ENCODE data around the gene P2RX3. TPM values are rescaled to one million over a fixed set of nuclear protein-coding genes. Genes with fewer than 3 reads are reported as not detected.
A peak's percentile ranks its signal among the peaks of the same experiment; 100 is the strongest.

Gene P2RX3
- total RNA-seq, 4 donors from 2014 or later = not detected

- ATAC-seq (ENCODE audit: low FRiP score) = no peak
- DNase-seq (ENCODE audit: low spot score) = no peak
- TF ChIP-seq CTCF (IDR thresholded peaks at IDR 0.05) = no peak
These were observed 37.4 kb upstream of the P2RX3 start for GRCh38 chr11:57300785-57301184.

- DNase-seq (ENCODE audit: low spot score) (no peak), ATAC-seq (ENCODE audit: low FRiP score) (no peak)
- TF ChIP-seq CTCF (IDR thresholded peaks at IDR 0.05) = no peak
These were observed 36.3 kb upstream of the P2RX3 start for GRCh38 chr11:57301711-57302423.

DNA sequence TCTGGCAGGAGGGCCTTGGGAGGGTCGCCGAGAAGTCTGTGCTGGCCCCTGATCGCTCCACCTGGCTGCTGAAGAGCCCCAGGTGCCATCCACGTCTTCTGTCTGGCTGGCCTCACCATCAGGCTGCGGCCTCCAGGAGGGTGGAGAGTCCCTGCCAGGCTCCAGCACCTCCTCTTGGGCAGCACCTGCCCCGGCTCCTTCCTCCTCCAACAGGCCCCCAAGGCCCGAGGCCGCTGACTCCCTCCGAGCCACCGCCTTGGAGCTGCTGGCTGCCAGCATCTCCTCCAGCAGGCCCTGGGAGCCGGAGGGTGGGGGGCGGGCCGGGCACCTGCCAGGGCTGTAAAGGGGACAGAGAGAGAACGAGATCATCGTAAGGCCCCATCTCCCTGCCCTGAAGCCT lies 35.7 kb upstream of the P2RX3 start:
- no peak for DNase-seq (ENCODE audit: low spot score)
- no peak for ATAC-seq (ENCODE audit: low FRiP score)
- TF ChIP-seq CTCF (IDR thresholded peaks at IDR 0.05) = no peak

- DNase-seq (ENCODE audit: low spot score) (no peak), ATAC-seq (ENCODE audit: low FRiP score) (no peak)
- no peak for TF ChIP-seq CTCF (IDR thresholded peaks at IDR 0.05)
These were observed 34.7 kb upstream of the P2RX3 start for GRCh38 chr11:57303280-57303989.

DNA sequence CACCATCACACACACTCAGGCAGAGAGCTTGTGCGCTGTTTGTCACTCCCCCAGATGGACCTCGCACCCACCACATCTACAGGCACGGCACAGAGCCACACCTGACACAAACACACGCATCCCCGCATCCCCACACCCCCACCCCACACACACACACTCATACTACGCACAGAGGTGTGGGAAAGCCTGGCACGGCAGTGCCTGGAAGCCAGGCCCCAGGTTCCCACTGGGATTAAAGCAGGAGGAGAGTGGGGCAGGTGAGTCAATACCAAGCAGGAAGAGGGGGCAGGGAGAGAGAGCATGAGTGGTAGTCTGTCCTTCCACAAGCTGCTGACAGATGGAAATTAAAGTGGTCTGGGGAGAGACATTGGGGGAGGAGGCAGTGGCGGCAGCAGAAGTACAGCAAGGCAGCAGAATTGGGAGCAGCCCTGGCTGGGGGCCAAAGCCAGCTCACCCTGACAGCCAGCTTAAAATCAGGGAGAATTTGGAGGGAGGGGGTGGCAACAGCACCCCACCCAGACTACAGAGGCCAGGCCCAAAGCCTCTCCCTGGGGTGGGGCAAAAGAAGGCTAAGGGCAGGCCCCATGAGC lies 34.1 kb upstream of the P2RX3 start:
- no peak for TF ChIP-seq CTCF (IDR thresholded peaks at IDR 0.05)
- peak; percentile 48 for ATAC-seq (ENCODE audit: low FRiP score)
- no peak for DNase-seq (ENCODE audit: low spot score)

DNA sequence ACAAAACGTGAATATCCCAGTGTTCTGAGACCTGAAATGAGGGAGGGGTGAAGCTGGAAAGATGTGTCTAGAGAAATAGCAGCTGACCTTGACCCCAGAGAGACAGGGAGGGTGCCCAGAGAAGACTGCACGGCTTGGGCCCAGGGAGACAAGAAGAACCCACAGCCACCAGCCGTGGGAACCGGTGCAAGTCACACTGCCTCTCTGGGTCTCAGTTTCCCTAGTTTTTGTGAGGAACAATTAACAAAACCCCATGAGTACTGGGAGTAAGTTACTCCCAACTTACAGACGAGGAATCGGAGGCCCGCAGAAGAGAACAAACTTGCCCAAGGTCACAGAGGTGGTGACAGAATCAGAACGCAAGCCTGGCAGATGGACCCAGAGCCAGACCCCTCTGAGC lies 32.6 kb upstream of the P2RX3 start:
- no peak for ATAC-seq (ENCODE audit: low FRiP score)

More for the DNA sequence above, 32.6 kb upstream of the P2RX3 start:
- no peak for DNase-seq (ENCODE audit: low spot score)
- TF ChIP-seq CTCF (IDR thresholded peaks at IDR 0.05) = no peak
